C4-2B (cell line): ENCODE data around the gene AGBL1.

Experiments
- H3K27ac ChIP-seq: fragments of 450-650 bp; 2 replicates; pipeline ENCODE4 v1.5.1; 2017
- ZFX ChIP-seq: fragments of 450-650 bp; IDR thresholded peaks from 2 replicates; pipeline ENCODE4 v1.6.1; 2017
- TF ChIP-seq, protein P1 (sequence below): fragments of 450-650 bp; conservative IDR thresholded peaks from 2 replicates; pipeline ENCODE4 v1.5.1; 2017; ENCODE audit warnings: mild to moderate bottlenecking

Gene AGBL1

DNA sequence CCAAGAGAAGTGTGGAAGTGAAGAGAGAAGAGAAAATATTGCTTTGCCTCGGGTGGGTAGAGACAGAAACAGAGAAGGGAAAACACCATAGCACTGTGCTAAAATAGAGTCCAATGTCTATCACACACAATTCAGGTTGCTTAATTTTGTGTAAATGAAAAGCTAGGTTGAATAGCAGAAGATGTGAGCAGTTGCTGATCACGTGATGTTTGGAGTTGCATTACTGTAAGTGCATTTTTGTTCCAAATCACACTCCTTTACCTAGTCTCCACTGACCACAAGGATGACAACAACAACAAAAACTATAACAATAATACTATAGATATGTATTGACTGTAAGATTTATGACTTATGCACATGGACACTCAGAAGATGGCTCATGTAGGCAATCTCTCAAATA is 683.2 kb downstream of the AGBL1 start:
- H3K27ac ChIP-seq = no peak overlapping the region
- TF ChIP-seq, protein P1, sequence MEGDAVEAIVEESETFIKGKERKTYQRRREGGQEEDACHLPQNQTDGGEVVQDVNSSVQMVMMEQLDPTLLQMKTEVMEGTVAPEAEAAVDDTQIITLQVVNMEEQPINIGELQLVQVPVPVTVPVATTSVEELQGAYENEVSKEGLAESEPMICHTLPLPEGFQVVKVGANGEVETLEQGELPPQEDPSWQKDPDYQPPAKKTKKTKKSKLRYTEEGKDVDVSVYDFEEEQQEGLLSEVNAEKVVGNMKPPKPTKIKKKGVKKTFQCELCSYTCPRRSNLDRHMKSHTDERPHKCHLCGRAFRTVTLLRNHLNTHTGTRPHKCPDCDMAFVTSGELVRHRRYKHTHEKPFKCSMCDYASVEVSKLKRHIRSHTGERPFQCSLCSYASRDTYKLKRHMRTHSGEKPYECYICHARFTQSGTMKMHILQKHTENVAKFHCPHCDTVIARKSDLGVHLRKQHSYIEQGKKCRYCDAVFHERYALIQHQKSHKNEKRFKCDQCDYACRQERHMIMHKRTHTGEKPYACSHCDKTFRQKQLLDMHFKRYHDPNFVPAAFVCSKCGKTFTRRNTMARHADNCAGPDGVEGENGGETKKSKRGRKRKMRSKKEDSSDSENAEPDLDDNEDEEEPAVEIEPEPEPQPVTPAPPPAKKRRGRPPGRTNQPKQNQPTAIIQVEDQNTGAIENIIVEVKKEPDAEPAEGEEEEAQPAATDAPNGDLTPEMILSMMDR = no peak
- no peak for TF ChIP-seq ZFX

- H3K27ac ChIP-seq = no peak overlapping the region
- TF ChIP-seq, protein P1 = no peak
- TF ChIP-seq ZFX = no peak
These were observed 684.4 kb downstream of the AGBL1 start for GRCh38 chr15:86764021-86764420.

DNA sequence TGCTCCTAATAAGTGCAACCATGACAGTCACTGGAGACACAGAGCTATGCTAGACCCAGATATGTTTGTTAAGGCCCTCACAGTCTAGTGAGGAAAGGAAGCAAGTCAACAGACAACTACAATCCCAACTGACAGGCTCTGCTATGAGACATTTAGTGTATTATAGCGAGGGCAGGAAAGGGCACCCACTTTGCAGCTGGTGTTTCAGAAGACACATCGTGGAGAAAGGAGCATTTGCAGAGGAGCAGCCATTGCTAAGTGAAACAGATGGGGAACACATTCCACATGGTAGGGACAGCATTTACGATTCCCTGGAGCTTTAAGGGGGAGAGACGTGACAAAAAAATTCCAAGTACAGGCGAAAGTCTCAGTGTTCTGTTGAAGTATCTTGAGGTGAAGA is 685.6 kb downstream of the AGBL1 start:
- H3K27ac ChIP-seq = no peak overlapping the region
- TF ChIP-seq, protein P1 = no peak
- TF ChIP-seq ZFX = no peak

DNA sequence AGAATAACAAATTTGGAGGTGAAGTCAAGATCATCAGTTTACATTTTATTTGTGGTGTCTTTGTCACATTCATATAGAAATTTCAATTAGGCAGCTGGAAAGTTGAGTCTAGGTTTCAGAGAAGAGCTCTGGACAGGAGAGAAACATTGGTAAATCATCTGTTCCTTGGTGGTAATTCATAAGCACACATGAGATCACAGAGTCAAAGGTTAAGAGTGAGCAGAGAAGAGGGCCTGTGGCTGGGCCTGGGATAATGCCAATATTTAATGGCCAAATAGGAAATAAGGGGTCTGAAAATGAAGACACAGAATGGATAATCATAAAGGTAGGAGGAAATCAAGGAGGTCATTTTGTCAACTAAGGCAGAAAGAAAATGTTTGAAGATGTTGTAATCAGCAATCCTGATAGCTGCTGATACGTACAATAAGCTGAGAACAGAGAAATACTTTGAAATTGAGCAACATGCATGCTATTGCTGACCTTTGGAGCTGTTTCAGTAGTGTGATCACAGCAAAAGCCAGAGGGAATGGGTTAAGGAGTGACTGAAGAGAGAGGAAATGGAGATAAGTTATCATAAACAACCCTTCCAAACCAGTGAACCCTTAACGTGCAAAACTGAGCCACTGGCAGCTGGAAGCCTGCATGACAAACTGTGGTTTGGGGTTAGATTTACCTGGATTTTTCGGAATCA is 692.8 kb downstream of the AGBL1 start:
- no peak overlapping the region for H3K27ac ChIP-seq
- TF ChIP-seq, protein P1 = no peak
- no peak for TF ChIP-seq ZFX

GRCh38 chr15:86773736-86774135 is 694.1 kb downstream of the AGBL1 start:
- TF ChIP-seq, protein P1 = no peak
- TF ChIP-seq ZFX = no peak
- H3K27ac ChIP-seq = no peak overlapping the region

- TF ChIP-seq, protein P1 = no peak
- no peak for TF ChIP-seq ZFX
- no peak overlapping the region for H3K27ac ChIP-seq
These were observed 696.5 kb downstream of the AGBL1 start for GRCh38 chr15:86776145-86776544.

DNA sequence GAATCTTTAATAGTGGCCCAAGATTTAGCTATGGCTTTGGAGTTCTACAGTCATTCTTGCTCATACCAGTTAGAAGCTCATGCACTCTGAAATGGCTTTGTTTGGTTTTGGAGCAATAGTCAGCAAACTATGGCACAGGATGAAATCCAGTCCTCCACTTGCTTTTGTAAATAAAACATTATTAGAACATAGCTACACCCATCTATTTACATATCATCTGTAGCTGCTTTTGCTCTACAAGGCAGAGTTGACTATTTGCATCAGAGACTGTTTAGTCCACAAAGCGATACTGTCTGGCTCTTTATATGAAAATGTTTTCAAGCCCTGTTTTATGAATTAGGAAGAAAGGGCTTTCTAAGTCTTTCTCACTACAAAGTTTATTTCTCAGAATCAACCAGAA is 716.9 kb downstream of the AGBL1 start:
- no peak overlapping the region for H3K27ac ChIP-seq
- TF ChIP-seq ZFX = no peak
- TF ChIP-seq, protein P1 = no peak
